ENCODE measurements around the gene SPINT1. TPM values are rescaled to one million over a fixed set of nuclear protein-coding genes. Genes with fewer than 3 reads are reported as not detected.

The SPINT1 gene
- total and polyA plus RNA-seq, 2 of the 13 experiments (the other 11 are each of a cell fraction or from before 2014, with no cell fraction given) = 0.49 to 2.5 TPM

- TF ChIP-seq, protein P1, sequence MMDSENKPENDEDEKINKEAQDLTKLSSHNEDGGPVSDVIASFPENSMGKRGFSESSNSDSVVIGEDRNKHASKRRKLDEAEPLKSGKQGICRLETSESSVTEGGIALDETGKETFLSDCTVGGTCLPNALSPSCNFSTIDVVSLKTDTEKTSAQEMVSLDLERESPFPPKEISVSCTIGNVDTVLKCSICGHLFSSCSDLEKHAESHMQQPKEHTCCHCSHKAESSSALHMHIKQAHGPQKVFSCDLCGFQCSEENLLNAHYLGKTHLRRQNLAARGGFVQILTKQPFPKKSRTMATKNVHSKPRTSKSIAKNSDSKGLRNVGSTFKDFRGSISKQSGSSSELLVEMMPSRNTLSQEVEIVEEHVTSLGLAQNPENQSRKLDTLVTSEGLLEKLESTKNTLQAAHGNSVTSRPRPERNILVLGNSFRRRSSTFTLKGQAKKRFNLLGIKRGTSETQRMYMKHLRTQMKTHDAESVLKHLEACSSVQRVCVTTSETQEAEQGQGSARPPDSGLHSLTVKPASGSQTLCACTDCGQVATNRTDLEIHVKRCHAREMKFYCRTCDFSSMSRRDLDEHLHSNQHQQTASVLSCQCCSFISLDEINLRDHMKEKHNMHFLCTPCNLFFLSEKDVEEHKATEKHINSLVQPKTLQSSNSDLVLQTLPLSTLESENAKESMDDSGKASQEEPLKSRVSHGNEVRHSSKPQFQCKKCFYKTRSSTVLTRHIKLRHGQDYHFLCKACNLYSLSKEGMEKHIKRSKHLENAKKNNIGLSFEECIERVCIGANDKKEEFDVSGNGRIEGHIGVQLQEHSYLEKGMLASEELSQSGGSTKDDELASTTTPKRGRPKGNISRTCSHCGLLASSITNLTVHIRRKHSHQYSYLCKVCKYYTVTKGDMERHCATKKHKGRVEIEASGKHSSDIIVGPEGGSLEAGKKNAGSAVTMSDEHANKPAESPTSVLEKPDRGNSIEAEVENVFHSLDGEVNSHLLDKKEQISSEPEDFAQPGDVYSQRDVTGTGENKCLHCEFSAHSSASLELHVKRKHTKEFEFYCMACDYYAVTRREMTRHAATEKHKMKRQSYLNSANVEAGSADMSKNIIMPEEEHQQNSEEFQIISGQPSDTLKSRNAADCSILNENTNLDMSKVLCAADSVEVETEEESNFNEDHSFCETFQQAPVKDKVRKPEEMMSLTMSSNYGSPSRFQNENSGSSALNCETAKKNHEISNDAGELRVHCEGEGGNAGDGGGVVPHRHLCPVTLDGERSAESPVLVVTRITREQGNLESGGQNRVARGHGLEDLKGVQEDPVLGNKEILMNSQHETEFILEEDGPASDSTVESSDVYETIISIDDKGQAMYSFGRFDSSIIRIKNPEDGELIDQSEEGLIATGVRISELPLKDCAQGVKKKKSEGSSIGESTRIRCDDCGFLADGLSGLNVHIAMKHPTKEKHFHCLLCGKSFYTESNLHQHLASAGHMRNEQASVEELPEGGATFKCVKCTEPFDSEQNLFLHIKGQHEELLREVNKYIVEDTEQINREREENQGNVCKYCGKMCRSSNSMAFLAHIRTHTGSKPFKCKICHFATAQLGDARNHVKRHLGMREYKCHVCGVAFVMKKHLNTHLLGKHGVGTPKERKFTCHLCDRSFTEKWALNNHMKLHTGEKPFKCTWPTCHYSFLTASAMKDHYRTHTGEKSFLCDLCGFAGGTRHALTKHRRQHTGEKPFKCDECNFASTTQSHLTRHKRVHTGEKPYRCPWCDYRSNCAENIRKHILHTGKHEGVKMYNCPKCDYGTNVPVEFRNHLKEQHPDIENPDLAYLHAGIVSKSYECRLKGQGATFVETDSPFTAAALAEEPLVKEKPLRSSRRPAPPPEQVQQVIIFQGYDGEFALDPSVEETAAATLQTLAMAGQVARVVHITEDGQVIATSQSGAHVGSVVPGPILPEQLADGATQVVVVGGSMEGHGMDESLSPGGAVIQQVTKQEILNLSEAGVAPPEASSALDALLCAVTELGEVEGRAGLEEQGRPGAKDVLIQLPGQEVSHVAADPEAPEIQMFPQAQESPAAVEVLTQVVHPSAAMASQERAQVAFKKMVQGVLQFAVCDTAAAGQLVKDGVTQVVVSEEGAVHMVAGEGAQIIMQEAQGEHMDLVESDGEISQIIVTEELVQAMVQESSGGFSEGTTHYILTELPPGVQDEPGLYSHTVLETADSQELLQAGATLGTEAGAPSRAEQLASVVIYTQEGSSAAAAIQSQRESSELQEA (CRISPR knock-in tag; IDR thresholded peaks at IDR 0.05; ENCODE audit: not compliant biosample characterization) = no peak
- TF ChIP-seq SOX13 (IDR thresholded peaks at IDR 0.05) (no peak), SOX13 (CRISPR knock-in tag; conservative IDR thresholded peaks at IDR 0.05 in 1 of 2, IDR thresholded peaks at IDR 0.05 in 1 of 2) (peak in 1 of 2 experiments; percentile 69; a peak in 2 of 4 replicates), SAP130 (CRISPR knock-in tag; IDR thresholded peaks at IDR 0.05; ENCODE audit: low read depth) (peak; percentile 67), ZNF644 (CRISPR knock-in tag; IDR thresholded peaks at IDR 0.05; ENCODE audit: low read depth) (0 out of 2 replicates have a peak, but pooled peaks have one; percentile 12), MIXL1 (CRISPR knock-in tag; IDR thresholded peaks at IDR 0.05) (peak; percentile 55; the same call in 1 of the 2 replicates), NCOA2 (CRISPR knock-in tag; IDR thresholded peaks at IDR 0.05) (peak; percentile 27; the same call in 1 of the 2 replicates), ZNF484 (CRISPR knock-in tag; IDR thresholded peaks at IDR 0.05; ENCODE audit: borderline replicate concordance, low read depth) (no peak), ZNF253 (CRISPR knock-in tag; IDR thresholded peaks at IDR 0.05; ENCODE audit: borderline replicate concordance) (no peak), HHEX (CRISPR knock-in tag; IDR thresholded peaks at IDR 0.05) (0 out of 2 replicates have a peak, but pooled peaks have one; percentile 41), ZNF547 (CRISPR knock-in tag; IDR thresholded peaks at IDR 0.05) (no peak), CREB1 (IDR thresholded peaks at IDR 0.05) (no peak), CREB1 (CRISPR knock-in tag; IDR thresholded peaks at IDR 0.05) (peak; percentile 33; the same call in 1 of the 2 replicates), CBFB (CRISPR knock-in tag; IDR thresholded peaks at IDR 0.05) (peak; percentile 78; the same call in 1 of the 2 replicates), ZNF12 (CRISPR knock-in tag; IDR thresholded peaks at IDR 0.05) (peak; percentile 48; the same call in 1 of the 2 replicates), TARDBP (CRISPR knock-in tag; IDR thresholded peaks at IDR 0.05) (peak; percentile 38; the same call in 1 of the 2 replicates), ZGPAT (CRISPR knock-in tag; IDR thresholded peaks at IDR 0.05) (0 out of 2 replicates have a peak, but pooled peaks have one; percentile 38)
- TF ChIP-seq, protein P2, sequence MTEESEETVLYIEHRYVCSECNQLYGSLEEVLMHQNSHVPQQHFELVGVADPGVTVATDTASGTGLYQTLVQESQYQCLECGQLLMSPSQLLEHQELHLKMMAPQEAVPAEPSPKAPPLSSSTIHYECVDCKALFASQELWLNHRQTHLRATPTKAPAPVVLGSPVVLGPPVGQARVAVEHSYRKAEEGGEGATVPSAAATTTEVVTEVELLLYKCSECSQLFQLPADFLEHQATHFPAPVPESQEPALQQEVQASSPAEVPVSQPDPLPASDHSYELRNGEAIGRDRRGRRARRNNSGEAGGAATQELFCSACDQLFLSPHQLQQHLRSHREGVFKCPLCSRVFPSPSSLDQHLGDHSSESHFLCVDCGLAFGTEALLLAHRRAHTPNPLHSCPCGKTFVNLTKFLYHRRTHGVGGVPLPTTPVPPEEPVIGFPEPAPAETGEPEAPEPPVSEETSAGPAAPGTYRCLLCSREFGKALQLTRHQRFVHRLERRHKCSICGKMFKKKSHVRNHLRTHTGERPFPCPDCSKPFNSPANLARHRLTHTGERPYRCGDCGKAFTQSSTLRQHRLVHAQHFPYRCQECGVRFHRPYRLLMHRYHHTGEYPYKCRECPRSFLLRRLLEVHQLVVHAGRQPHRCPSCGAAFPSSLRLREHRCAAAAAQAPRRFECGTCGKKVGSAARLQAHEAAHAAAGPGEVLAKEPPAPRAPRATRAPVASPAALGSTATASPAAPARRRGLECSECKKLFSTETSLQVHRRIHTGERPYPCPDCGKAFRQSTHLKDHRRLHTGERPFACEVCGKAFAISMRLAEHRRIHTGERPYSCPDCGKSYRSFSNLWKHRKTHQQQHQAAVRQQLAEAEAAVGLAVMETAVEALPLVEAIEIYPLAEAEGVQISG (CRISPR knock-in tag; IDR thresholded peaks at IDR 0.05) = peak; percentile 96
Measured at GRCh38 chr15:40823572-40824343, 20.1 kb upstream of the SPINT1 start (continued).
